Stimulated activated CD8-positive, alpha-beta memory T cell treated with anti-CD3 and anti-CD28 coated beads, Interleukin-7, amount 100 ng/mL, for 1 hour (primary cell): Measurements from ENCODE around the gene HSPB7.
"Not testable (repeated sequence)": the region's sequence is repeated elsewhere in the genome, so short reads cannot be mapped to it uniquely, and the experiment has no call there.

ENCODE experiments used
- DNase-seq, 2 donors: peaks; one replicate each; pipeline ENCODE4 v3.0.0-alpha.2; 2020; ENCODE audit warnings: low read depth in 2 of 2

The HSPB7 gene

DNA sequence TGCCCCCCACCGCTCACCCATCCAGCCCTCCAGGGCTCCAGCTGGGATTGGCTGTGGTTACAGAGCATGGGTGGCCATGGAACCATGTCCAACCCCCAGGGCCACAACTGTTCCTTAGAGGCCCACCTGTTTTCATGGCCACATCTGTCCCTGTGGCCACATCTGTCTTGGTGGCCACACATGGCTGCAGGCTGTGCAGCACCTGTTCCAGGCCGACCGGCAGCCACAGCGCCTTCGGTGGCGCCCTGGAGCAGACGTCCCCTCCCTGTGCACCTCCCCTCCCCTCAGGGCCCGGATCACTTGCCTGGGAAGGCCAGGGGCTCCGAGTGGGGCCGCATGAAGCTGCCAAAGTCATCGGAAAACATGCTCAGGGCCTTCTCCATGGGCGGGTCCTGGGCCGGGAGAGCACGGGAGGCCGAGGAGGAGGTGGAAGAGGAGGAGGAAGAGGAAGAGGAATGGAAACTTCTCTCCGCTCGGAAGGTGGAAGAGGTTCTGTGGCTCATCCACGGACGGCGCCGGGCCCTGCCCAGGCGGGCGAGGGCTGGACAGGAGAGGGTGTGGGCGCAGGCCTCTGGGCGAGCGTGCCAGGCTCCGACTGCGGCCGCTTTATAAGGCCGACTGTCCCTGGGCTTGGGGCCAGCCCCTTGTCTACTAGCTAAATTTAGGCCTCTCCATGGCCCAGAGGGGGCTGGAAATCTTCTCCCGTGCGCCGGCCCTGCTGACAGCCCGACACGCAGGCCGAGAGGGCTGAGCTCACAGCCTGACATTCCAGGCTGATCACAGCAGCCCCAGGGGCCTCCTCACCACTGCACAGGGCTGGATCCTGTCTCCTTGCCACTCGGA is at the start of gene HSPB7:
TSS of gene HSPB7 (minus strand) at position 583 of the 843 bp plus-strand sequence. CDS start at position 503, 80 bp downstream.
- no peak for DNase-seq

DNA sequence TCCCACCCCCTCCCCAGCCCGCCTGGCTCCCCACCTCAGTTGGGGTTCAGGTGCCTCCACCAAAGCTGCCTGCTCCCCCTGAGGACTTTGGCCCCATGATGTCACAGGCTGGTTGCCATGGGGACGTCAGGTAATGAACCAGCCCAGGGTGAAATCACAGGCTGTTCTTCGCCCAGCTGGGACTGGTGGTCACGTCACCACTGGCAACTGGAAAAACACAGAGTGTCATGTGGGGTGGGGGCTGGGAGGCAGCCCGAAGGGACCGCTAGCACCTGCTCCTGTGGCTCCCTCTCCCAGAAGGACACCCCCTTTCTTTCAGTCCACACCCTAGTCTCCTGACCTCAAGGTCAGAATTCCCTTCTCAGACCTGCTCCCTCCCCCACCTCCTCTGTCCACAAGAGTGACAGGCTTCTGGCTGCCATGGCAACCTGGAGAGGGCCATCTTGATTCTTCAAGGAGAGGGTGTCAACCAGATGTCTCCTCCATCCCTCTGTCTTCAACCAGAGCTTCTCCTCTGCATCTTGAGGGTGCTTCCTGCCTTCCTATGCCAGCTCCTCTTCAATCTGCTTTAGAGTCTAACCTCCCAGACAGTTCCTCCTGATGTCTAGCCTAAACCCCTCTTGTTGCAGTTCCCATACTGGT is 49.4 kb upstream of the HSPB7 start:
- DNase-seq, result no peak

DNA sequence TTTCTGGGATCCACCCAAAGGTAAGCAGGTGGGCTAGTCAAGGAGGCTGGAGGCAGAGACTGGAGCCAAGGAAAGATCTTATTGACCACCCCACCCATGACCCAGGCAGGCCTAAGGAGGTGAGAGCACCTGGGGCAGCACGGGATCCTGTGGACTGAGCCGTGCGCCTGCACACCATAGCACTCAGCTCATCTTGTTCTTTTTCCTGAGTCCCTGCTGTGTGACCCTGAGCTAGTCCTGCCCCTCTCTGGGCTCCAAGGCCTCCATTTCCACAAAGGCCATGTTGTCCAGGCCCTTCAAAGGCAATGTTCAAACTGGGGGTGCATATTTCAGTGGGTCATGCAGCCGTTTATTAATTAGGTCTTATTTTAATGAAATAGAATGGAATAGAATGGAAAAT is 48.4 kb upstream of the HSPB7 start:
- no peak for DNase-seq

DNA sequence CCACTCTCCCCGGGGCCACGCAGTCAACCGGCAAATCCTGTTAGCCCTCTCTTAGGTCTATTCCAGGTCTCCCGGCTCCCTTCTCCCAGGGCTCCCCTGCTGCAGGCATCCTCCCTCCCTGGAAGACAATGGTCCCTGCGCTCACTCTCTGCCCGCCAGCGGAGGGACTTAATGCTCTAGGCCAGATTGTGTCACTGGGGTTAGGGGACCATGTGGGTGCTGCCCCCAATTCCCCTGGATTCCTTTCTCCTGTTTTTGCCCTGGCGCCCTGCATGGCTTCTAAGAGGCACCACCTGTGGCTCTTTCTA is 47.4 kb upstream of the HSPB7 start:
- no peak for DNase-seq

DNA sequence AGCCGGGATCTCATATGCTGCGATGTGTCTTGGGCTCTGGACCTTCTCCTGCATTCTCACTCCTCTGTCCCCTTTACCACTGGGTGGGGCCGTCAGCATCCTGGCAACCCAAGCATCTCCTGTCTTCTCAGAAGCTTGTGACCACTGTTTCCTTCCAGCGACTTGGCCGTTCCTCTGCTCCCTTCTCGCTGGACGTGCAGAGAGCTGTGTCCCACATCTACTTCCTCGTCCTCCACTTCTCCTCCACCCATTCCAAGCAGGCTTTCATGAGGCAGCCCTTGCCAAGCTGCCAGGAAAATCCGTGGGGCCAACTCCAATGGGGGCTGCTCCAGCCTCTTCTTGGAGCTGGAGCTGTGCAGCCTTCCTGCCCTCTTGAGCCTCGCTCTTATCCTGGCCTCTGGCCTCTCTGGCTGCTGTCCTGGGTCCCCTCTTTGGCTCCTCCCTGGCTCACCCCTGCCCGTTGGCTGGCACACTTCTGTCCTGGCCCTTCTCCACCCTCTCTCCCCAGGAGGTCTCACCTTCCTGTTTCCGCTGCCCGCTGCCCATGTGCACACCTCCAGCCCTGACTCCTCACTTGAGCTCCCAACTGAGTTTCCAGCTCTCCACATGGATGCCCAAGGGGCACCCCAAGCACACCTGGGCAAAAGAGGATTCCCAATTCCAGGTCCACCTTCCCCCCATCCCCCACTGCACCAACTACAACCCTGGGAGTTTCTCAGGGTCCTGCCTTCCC is 46.9 kb upstream of the HSPB7 start:
- no peak for DNase-seq

DNA sequence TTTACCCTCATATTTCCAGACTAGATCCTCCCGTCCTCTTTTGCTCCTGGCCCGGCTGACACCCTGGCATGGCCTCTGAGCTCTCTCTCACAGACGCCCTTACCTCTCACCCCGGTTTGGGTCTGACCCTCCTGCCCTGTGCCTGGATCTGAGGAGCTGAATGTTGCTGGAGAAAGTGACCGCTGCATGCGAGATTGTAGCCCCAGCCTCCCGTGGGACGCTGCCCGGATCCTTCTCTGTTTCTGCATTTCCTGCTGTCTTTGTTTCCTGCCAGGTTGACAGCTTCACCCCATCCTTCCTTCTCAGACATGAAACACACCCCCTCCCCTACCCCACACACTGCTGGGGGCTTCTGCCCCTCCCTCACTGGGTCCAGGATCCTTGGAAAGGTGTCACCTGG is 46.1 kb upstream of the HSPB7 start:
- no peak for DNase-seq

DNA sequence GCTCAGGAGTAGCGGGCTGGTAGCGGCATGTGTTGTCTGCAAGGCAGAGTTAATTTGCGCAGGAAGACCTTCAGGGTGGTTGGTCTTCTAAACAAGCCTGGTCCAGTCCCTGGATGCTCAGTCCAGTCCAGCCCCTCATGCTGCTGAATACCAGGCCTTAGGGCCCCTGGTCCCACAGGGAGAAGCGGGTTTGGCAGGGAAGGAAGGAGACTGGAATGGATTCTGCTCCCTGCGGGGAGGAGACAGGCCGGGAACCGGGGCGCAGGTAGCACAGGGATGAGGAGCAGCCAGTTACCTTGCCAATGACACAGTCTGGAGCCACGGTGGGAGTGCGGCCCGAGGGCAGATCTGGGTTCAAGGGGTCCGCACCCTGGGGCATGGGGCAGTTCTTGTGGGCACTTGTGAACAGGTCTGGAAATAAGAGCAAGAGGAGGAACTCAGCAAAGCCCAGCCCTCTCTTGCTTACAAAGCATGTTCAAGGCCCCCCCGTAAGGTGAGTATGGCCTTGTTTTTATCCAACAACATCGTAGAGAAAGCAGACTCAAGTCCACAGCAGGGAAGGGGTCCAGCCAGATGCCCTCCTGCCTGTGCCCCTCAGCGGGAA is 45.5 kb upstream of the HSPB7 start:
- DNase-seq, result no peak

DNA sequence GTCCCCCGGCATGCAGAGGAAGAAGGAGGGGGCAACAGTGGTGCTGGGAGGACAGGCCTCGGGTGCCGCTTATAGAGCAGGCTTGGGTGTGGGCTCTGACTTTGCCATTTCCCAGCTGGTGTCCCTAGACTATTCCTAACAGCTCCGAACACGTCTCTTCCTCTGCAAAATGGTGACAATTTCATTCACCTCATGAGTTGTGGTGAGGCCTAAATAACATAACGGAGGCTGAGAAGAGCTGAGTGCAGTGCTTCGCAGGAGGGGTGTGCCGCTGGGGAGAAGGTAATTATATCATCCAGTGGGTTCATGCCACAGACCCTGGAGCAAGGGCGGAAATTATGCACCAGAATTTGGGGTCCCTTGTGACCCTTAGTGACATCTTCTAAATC is 44.8 kb upstream of the HSPB7 start:
- DNase-seq, result not testable (repeated sequence)

DNA sequence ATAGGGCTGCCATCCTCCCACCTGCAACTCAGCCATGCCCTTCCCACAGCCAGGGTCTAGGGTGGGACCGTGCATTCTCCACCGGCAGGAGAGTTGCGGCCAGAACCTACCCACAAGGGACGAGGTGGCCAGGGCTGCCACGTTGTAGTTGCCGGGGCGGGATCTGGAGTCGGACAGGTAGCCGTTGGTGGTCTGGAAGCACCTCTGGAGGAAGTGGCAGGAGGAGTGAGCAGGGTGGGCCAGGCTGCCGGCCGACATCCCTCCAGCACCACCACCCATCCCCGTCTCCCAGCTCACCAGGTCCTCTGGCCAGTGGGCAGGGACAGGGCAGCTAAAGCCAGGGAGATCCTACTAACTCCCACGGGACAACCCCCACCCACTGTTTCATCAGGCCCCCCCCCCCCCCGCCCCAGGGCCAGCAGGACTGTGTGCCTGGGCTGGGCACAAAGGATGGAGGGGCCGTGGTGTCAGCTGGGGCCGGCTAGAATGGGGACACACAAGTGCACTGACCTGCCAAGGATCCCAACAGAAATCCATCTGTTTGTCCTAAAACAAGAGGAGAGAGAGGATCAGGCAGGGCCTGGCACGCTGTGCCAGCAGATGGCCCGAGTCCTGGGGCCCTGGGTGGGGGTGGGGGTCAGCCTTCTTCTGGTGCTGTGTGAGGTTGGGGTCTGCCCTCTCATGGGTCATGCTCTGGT is 44.3 kb upstream of the HSPB7 start:
- not testable (repeated sequence) for DNase-seq

DNA sequence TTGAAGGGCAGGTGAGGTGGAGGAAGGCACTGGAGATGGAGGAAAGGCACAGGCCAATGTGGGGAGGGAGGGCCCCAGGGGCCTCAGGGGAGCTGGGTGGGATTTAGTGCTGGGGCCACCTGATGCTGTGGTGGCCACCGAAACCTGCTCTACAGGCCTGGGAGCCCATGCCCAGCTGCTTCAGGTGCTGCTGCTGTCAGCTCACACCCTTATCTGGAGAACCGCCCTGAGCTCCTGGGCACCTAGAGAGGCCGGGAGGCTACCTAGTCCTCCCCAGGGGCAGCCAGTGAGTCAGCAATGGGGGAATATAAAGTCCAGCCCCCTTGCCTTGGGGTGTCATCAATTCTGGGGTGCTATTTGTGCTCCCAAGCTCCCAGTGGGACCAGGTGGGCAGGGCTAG is 43.4 kb upstream of the HSPB7 start:
- no peak for DNase-seq

DNA sequence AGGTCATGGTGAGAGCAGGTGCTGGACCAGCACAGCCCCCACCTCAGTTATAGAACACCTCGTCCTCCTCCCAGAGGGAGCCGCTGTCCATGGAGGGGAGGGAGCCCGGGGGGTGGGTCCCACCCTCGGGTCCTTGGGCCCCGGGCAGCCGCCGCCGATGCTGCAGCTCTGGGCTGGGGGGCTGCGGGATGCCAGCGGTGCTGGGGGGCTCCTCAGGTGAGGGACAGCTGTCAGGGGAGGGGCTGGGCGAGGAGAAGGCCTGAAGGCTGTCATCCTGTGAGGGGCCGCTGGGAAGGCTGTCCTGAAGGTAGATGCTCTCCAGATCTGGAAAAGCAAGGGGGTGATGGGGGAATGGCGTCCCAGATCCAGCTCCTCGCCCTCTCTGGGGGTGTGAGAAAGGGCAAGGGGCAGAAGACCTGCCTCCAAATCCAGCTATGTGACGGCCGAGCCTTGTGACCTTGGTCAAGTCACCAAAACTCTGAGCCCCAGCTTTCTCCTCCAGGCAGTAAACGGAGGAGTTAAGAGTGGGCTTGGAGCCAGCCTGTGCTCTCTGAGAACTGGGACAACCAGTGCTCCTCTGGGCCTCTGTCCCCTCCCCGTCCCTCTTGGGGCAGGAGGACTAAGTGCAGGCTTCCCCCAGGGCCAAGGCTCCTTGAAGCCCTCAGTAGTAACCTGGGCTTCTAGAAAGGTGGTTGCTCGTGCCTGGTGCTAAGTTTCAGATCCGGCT is 40.7 kb upstream of the HSPB7 start:
- not testable (repeated sequence) for DNase-seq

DNA sequence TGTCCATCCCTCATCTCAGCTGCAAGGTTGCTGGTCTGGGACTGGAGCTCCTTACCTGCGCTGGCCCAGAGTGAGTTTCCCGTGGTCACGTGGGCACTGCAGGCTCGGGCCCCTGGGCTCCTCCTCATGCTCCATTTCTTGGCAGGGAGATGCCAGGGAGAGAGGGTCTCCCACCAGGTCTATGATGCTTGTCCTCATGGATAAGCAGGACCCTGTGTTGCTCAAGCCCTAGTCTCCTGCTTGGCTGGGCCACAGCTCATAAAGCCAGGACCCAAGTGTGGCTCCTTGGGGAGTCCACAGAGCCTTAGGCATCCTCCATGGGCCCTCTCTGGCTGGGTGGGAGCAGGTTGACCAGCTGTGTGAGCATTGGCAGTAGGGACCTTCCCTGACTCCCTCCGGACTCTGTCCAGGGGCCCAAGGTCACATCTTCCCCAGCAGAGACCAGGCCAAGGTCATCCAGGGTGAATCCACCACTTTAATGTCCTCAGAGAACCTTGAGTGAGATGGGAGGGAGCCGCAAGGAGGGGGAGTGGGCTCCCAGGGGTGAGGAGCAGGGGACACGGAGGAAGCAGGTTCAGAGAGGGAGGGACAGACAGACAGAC is 39.6 kb upstream of the HSPB7 start:
- not testable (repeated sequence) for DNase-seq

DNA sequence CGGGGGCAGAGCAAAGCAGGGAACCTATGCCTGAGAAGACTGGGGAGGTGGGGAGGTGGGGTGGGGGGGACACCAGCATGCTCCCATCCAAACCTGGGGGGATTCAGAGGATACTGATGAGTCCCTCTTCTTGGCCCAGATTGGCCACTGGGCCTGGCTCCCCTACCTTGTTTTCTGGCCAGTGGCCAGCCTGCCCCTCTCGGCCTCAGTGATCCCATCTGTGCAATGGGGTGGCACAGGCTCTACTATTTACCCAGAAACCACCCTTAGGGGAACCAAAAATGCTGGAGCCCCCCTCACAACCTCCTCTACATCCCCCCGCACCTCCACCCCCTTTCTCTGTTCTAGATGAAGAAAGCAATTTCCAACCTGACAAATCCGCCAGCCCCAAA is 38.7 kb upstream of the HSPB7 start:
- not testable (repeated sequence) for DNase-seq

DNA sequence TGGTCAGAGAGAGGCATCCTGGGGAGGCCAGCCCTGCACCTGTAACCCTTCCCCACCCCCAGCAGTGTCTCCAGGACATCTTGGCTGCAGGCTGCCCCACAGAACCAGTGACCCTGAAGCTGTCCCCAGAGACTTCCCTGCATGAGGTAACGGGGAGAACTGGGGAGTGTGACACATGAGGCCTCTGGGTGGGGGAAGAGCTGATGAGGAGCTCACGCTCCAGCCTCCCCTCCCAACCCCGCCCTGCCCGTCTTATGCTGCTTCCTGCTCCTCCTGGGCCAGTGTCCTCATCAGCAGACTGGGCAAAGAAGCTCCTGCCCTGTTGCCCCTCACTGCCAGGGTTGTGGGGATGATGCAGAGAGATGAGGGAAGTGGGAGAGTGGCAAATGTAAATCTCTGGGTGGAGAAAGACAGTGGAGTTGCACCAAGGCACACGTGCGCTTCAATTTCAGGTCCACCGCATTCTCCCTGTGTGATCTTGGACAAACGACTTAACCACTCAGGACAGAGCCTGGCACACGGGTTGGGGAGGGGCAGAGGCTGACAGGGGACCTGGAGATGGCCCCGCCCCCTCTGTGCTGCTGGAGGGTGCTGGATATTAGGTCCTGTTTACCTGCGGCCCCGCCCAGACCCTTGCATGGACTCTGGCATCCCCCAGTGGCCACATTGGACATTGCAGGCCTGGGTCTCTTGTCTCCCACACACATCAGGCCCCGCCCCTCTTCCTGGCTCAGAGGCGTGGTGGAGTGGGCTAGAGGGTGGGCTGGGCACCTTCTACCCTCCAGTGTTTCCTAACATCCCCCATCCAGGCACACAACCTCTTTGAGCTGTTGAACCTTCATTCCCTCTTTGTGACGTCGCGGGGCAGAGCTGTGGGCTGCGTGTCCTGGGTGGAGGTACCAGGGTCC is 38.0 kb upstream of the HSPB7 start:
- DNase-seq, result peak; percentile 55 to 72

DNA sequence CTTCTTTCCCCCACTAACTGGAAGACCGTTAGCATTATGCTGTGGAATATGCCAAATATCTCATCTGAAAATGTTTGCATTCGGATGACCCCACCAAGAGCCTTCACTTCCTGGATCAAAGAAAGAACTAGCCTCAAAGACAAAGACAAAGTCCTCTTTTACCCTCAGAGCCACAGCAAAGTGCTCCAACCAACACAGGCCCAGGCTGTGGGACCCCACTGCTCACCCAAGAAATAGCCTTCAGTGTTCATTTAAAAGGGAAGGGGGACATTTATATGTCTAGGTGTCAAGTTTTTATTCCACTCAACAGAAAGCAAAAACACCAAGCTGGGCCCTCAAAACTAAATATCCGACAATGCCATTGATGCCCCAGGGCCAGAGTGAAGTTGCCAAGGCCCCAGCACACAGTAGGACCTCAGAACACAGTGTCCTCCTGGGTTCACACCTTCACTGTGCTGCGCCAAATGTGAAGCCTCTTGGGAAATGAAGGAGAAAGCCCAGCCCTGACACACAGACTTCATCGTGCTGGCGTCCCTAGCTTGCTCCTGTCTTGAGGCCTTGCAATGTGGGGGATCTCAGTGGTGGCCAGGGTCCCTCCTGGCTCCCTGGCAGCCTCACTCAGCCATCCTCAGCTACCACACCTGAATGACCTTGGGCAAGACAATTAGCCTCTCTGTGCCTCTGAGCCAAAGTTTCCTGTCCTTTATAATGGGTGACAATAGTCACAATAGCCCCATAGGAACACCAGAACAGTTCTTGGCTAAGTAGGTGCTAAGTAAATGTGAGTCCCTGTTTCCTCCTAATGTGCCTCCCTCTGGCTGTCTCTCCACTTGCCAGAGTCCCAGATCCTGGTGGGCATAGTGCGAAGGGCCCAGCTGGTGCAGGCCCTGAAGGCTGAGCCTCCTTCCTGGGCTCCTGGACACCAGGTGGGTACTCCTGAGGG is 37.0 kb upstream of the HSPB7 start:
- no peak for DNase-seq

DNA sequence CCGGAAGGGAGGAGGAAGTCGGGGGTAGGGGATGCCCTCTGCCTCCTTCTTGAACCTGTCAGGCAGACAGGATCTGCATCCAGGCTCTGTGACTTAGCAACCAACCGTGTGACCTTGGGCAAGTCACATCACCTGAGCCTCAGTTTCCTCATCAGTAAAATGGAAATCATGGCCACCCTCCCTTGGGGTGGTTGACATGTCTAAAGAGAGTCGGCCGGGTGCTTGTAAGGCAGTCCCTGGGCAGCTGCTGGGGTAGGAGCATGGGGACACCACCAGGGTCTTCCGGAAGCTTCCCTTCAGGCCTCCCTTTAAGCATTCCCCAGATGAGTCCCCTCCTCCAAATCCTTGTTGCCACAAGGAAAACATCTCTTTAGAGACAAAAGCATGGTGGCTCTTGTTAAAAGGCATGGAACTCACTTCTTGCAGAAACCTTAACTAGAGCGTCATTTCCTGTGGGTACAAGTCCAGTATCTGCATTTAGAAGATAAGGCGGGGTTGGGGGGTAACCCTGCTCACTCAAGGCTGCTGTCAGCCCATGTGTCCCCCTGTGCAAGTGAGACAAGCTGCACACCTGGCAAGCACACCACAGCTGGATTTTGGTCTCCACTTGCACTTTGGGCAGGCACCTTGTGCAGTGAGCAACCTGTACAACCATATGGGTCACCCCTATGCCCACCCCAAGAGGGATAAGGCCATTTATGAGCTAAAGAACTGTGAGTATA is 36.1 kb upstream of the HSPB7 start:
- DNase-seq, result no peak

DNA sequence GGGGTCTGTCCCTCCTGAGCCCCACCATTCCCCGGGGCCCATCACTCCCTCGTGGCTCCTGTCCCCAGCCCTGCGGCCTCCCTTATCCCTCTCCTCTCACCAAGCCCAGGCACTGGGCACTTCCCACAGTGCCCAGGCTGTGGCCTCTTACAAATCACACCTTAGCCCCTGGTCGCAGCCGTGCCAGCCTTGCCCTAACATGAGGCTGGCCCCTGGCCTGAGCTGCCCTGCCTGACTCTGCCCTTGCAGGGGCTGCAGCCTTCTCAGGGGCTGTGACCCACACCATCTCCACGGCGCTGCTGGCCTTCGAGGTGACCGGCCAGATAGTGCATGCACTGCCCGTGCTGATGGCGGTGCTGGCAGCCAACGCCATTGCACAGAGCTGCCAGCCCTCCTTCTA is 34.1 kb upstream of the HSPB7 start:
- DNase-seq, result not testable (repeated sequence)

DNA sequence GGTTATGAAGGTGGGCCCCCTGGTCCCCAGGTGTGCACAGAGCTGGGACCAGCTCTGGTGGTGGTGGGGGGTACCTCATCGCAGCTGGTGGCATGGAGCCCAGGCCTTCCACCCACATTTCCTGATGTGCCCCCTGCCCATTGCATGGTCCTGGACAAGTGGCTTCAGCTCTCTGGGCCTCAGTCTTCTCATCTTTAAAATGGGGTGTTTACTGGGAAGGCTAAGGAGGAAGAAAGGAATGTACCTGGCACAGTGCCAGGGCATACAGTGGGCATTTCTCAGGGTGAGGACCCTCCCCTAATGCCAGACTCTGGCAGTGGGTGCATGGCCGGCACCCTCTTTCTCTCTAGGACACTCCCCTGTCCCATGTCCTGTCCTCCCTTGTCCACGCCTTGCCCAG is 33.2 kb upstream of the HSPB7 start:
- no peak for DNase-seq
